Heart left ventricle (tissue), 13 donors: ENCODE results near the gene RAB14.

Experiments used
- CTCF ChIP-seq, 12 donors: fragments of 200-600 bp; sonication (generic) in 4 of 12; IDR thresholded peaks; one replicate each; pipeline versions ENCODE4 v1.5.0 to v1.8.0; 2018 to 2022; ENCODE audit warnings: antibody characterized with exemption in 12 of 12, mild to moderate bottlenecking in 5 of 12
- POLR2A ChIP-seq, 2 donors: fragments of 450-650 bp; IDR thresholded peaks; one replicate each; pipeline ENCODE4 v1.6.1; 2017; ENCODE audit warnings: antibody characterized with exemption in 2 of 2, mild to moderate bottlenecking in 2 of 2, moderate library complexity in 2 of 2
- donor health status: ischemic (EF 13 %, LVEDD 7.1; RV severe dilation, severe dysfunction).
- donor health status: DM: no; HTN: yes; CAD: no.
- donor health status: DM: no; HTN: no; CAD: no.
- donor health status: ischemic (EF 25% LVEDD 6.9; RV normal size, moderate dysfunction).
- donor health status: ischemic (EF 25% LVEDD 5.7; RV mildly dilated, moderate dysfunction).
- donor health status: ischemic (EF 35%, LVEDD 5.7; RV mildly dilated, moderate dysfunction).
- donor health status: nonischemic (EF 11% LVEDD 7.7; RV severe dilation, severe dysfunction).
- donor health status: DM: yes; HTN: yes; CAD: no.
- donor health status: PGD.
- donor health status: ischemic (EF 29% LVEDD 5.4; RV normal size, mild dysfunction).
- donor health status: nonischemic (EF 23%, LVEDD 6.1; RV moderate dilation, normal function).

GRCh38 chr9:121234832-121235161 is 33.1 kb upstream of the RAB14 start:
- TF ChIP-seq CTCF (IDR thresholded peaks at IDR 0.05) (no peak), POLR2A (IDR thresholded peaks at IDR 0.05) (no peak)
